Rectal smooth muscle tissue (tissue), 1 donor: ENCODE results near the gene CLCN3.
A peak's percentile ranks its signal among the peaks of the same experiment; 100 is the strongest.

Experiments
- H3K27ac ChIP-seq: one replicate; pipeline ENCODE4 v1.7.0; 2013; ENCODE audit warnings: low read depth, low read length, inconsistent platforms
- H3K27me3 ChIP-seq: one replicate; pipeline ENCODE4 v1.7.0; 2013; ENCODE audit warnings: low read length; ENCODE audit not compliant: control insufficient read depth, insufficient read depth
- H3K36me3 ChIP-seq: one replicate; pipeline ENCODE4 v1.7.0; 2013; ENCODE audit warnings: low read length; ENCODE audit not compliant: control insufficient read depth, insufficient read depth
- H3K4me1 ChIP-seq: one replicate; pipeline ENCODE4 v1.7.0; 2013; ENCODE audit warnings: low read length; ENCODE audit not compliant: control insufficient read depth, insufficient read depth
- H3K4me3 ChIP-seq: one replicate; pipeline ENCODE4 v1.7.0; 2013; ENCODE audit warnings: low read length
- H3K9ac ChIP-seq: one replicate; pipeline ENCODE4 v1.7.0; 2013; ENCODE audit warnings: low read length

The CLCN3 gene

GRCh38 chr4:169645627-169646026, 25.2 kb downstream of the CLCN3 start:
- H3K9ac ChIP-seq, result no peak overlapping the region
- H3K36me3 ChIP-seq, result no peaks in the 10 kb centered on the region
- no peaks in the 10 kb centered on the region for H3K27me3 ChIP-seq
- H3K4me3 ChIP-seq, result no peak overlapping the region
- no peak overlapping the region for H3K27ac ChIP-seq
- H3K4me1 ChIP-seq, result peaks cover 9% of the 10 kb centered on the region

DNA sequence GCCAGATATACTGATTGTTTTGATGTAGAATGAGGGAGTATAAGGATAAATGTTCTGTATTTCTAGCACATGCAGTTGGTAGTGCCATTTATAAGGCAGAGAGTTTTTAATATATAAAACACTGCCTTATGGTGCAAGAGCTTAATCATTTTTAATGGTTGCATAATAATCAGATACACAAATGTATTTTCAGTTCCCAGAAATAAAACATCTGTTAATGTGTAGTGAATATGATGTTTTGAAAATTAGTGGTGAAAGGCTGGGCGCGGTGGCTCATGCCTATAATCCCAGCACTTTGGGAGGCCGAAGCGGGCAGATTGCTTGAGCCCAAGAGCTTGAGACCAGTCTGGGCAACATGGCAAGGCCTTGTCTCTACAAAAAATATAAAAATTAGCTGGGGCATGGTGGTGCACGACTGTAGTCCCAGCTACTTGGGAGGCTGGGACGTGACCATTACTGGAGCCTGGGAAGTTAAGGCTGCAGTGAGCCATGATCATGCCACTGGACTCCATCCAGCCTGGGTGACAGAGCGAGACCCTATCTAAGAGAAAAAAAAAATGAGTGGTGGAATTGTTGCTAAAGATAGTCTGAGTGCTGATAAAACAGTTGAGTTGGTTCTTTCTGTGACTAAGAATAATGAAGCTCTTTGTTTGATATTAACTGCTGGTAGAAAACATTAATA, 29.3 kb downstream of the CLCN3 start:
- Histone ChIP-seq H3K27ac (peak overlapping the region; percentile 32), H3K4me1 (peaks cover 9% of the 10 kb centered on the region)

DNA sequence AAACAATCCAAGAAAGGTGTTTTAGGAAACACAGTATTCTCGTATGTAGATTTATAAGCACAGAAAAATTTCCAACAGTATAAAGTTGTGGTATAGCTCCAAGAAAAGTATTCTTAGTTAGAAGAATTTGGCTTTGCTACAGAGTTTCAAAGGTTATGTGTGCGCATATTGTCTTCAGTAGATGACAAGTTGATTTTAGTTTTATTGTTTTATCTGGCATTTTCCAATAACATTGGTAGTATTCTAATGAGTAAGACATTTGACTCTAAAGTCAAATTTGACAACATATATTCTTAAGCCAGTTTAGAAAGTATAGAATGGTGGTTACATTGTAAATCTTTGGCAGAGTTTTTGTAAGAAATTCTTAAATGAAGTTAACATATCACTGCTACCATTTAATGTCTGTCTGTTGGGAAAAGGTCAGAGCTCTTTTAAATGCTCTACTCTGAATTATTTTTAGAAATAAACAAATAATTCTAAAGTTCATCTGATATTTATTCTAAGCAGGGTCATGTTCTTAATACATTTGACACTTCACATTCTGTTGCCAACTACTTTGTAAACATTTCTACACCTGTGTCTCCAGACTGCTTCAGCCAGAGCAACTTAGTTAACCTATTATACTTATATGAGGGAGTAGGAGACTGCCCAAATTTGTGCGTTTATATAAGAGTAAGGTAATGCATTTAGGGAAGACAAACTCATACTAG, 30.0 kb downstream of the CLCN3 start:
- H3K9ac ChIP-seq, result no peak overlapping the region
- H3K27ac ChIP-seq, result no peak overlapping the region
- H3K4me1 ChIP-seq, result peaks cover 9% of the 10 kb centered on the region
- no peaks in the 10 kb centered on the region for H3K36me3 ChIP-seq
- no peak overlapping the region for H3K4me3 ChIP-seq
- H3K27me3 ChIP-seq, result no peaks in the 10 kb centered on the region

More for the DNA sequence above, 29.3 kb downstream of the CLCN3 start:
- Histone ChIP-seq H3K4me3 (no peak overlapping the region), H3K9ac (no peak overlapping the region), H3K36me3 (no peaks in the 10 kb centered on the region), H3K27me3 (no peaks in the 10 kb centered on the region)

- H3K27ac ChIP-seq, result no peak overlapping the region
- H3K4me1 ChIP-seq, result peaks cover 9% of the 10 kb centered on the region
- H3K4me3 ChIP-seq, result no peak overlapping the region
- no peak overlapping the region for H3K9ac ChIP-seq
- H3K36me3 ChIP-seq, result no peaks in the 10 kb centered on the region
- H3K27me3 ChIP-seq, result no peaks in the 10 kb centered on the region
These were observed 32.2 kb downstream of the CLCN3 start for GRCh38 chr4:169652535-169652934.

- Histone ChIP-seq H3K36me3 (no peaks in the 10 kb centered on the region), H3K27ac (no peak overlapping the region), H3K4me1 (peaks cover 4% of the 10 kb centered on the region), H3K4me3 (no peak overlapping the region), H3K9ac (no peak overlapping the region), H3K27me3 (no peaks in the 10 kb centered on the region)
These were observed 35.0 kb downstream of the CLCN3 start for GRCh38 chr4:169655401-169655800.

DNA sequence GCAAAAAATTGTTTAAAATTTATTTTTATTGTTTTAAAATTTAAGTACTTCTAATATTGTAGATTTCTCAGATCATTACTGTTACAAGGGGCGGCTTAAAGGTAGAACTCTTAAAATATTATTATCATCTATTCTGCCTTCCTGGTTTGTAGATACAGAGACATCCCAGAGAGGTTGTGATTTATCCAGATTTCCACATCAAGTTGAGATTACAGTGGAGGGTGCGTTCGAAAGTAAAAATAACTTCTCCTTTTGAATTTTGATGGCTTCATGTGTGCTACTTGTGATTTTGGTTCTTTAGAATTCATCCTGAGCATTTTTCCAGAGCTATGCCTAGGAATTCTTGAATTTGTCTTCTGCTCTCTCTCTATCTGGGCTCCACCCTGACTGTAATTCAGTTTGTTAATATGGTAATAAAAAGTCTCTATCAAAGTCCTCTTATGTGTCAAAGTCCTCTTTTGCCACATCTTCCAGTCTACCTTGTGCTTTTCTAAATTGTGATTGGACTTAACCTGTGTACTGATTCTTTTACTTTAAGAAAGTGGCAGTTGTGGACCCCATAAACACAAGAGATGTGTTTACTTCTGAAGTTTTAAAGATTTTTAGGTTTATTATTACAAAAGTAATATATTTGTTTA, 37.2 kb downstream of the CLCN3 start:
- Histone ChIP-seq H3K9ac (no peak overlapping the region), H3K36me3 (no peaks in the 10 kb centered on the region), H3K4me1 (peaks cover 7% of the 10 kb centered on the region), H3K27ac (no peak overlapping the region), H3K4me3 (no peak overlapping the region), H3K27me3 (no peaks in the 10 kb centered on the region)

GRCh38 chr4:169658196-169658595, 37.8 kb downstream of the CLCN3 start:
- H3K9ac ChIP-seq, result no peak overlapping the region

GRCh38 chr4:169658975-169659715, 38.8 kb downstream of the CLCN3 start:
- no peak overlapping the region for H3K9ac ChIP-seq
- H3K27ac ChIP-seq, result peak overlapping the region; percentile 81
- no peaks in the 10 kb centered on the region for H3K27me3 ChIP-seq
- H3K36me3 ChIP-seq, result no peaks in the 10 kb centered on the region
- H3K4me1 ChIP-seq, result peaks cover 7% of the 10 kb centered on the region
- no peak overlapping the region for H3K4me3 ChIP-seq

More at GRCh38 chr4:169658196-169658595, 37.8 kb downstream of the CLCN3 start:
- Histone ChIP-seq H3K4me1 (peaks cover 7% of the 10 kb centered on the region), H3K27me3 (no peaks in the 10 kb centered on the region), H3K4me3 (no peak overlapping the region), H3K36me3 (no peaks in the 10 kb centered on the region), H3K27ac (no peak overlapping the region)

GRCh38 chr4:169659716-169660670, 39.6 kb downstream of the CLCN3 start:
- peak overlapping the region; percentile 22 for H3K9ac ChIP-seq
- no peaks in the 10 kb centered on the region for H3K36me3 ChIP-seq
- peaks cover 7% of the 10 kb centered on the region for H3K4me1 ChIP-seq
- no peaks in the 10 kb centered on the region for H3K27me3 ChIP-seq
- peak overlapping the region; percentile 81 for H3K27ac ChIP-seq
- peak overlapping the region; percentile 67 for H3K4me3 ChIP-seq

GRCh38 chr4:169660929-169661328, 40.6 kb downstream of the CLCN3 start:
- H3K27me3 ChIP-seq, result no peaks in the 10 kb centered on the region
- no peak overlapping the region for H3K4me3 ChIP-seq
- H3K36me3 ChIP-seq, result no peaks in the 10 kb centered on the region
- H3K27ac ChIP-seq, result no peak overlapping the region
- peaks cover 7% of the 10 kb centered on the region for H3K4me1 ChIP-seq
- H3K9ac ChIP-seq, result no peak overlapping the region

- Histone ChIP-seq H3K9ac (no peak overlapping the region), H3K27me3 (no peaks in the 10 kb centered on the region)
These were observed 41.4 kb downstream of the CLCN3 start for GRCh38 chr4:169661761-169662160.

More at GRCh38 chr4:169661761-169662160, 41.4 kb downstream of the CLCN3 start:
- Histone ChIP-seq H3K27ac (no peak overlapping the region), H3K36me3 (no peaks in the 10 kb centered on the region), H3K4me3 (no peak overlapping the region), H3K4me1 (peaks cover 7% of the 10 kb centered on the region)
